HEK293T (cell line): Measurements from ENCODE around the gene WNK4.

Experiments used
- FOXK2 ChIP-seq: fragments of 450-650 bp; IDR thresholded peaks from 2 replicates; pipeline ENCODE4 v1.6.1; 2016; ENCODE audit warnings: mild to moderate bottlenecking
- LEF1 ChIP-seq: fragments of 450-650 bp; IDR thresholded peaks from 2 replicates; pipeline ENCODE4 v1.6.1; 2017; ENCODE audit warnings: mild to moderate bottlenecking, borderline replicate concordance

DNA sequence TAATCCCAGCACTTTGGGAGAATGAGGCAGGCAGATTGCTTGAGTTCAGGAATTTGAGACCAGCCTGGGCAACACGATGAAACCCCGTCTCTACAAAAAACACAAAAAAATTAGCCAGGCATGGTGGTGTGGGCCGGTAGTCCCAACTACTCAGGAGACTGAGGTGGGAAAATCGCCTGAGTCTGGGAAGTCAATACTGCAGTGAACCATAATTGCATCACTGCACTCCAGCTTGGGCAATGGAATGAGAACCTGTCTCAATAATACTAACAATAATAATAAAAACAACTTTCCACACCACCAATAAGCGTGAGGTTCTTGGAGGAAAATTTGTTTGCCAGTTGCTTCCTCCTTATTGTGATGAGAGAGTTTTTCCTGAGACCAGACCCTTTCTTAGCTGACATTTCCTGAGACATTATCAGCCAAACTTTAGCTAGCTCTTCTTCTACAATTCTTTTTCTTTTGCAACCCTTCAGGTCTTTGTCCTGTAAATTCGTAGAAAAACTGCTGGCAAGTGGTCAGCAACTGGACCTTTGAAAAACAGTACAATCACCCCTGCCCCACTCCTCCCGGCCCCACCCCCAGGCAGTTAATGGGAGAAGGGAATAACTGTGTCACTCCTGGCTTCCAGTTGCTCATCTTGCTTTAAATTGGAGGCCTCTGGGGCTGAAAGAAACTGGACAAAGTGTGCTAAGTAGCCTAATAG is 32.1 kb upstream of the WNK4 start:
- TF ChIP-seq FOXK2 (no peak), LEF1 (no peak)
